Muscle layer of colon (tissue), 2 donors: Measurements from ENCODE around the gene STAC.

ENCODE experiments used
- H3K27ac ChIP-seq: one replicate; pipeline ENCODE4 v1.7.0; 2013; ENCODE audit warnings: low read depth, mild to moderate bottlenecking, low read length, moderate library complexity
- H3K27me3 ChIP-seq, 2 donors: one replicate each; pipeline ENCODE4 v1.7.0; 2013; ENCODE audit warnings: low read length in 2 of 2, mild to moderate bottlenecking in 2 of 2; ENCODE audit not compliant: insufficient read depth in 2 of 2, control insufficient read depth in 1 of 2
- H3K36me3 ChIP-seq: one replicate; pipeline ENCODE4 v1.7.0; 2013; ENCODE audit warnings: mild to moderate bottlenecking, low read length; ENCODE audit not compliant: insufficient read depth
- H3K4me1 ChIP-seq: one replicate; pipeline ENCODE4 v1.7.0; 2013; ENCODE audit warnings: mild to moderate bottlenecking, low read length; ENCODE audit not compliant: insufficient read depth
- H3K4me3 ChIP-seq, 2 donors: one replicate each; pipeline ENCODE4 v1.7.0; 2013; ENCODE audit warnings: low read length in 2 of 2, low read depth in 1 of 2, mild to moderate bottlenecking in 1 of 2, moderate library complexity in 1 of 2
- H3K9ac ChIP-seq: one replicate; pipeline ENCODE4 v1.7.0; 2013; ENCODE audit warnings: low read length
- H3K9me3 ChIP-seq: one replicate; pipeline ENCODE4 v1.7.0; 2013; ENCODE audit warnings: mild to moderate bottlenecking, low read length
- donor health status: abdominal sarcoma.
- donor health status: Adenocarcinoma of cecum.

STAC gene

DNA sequence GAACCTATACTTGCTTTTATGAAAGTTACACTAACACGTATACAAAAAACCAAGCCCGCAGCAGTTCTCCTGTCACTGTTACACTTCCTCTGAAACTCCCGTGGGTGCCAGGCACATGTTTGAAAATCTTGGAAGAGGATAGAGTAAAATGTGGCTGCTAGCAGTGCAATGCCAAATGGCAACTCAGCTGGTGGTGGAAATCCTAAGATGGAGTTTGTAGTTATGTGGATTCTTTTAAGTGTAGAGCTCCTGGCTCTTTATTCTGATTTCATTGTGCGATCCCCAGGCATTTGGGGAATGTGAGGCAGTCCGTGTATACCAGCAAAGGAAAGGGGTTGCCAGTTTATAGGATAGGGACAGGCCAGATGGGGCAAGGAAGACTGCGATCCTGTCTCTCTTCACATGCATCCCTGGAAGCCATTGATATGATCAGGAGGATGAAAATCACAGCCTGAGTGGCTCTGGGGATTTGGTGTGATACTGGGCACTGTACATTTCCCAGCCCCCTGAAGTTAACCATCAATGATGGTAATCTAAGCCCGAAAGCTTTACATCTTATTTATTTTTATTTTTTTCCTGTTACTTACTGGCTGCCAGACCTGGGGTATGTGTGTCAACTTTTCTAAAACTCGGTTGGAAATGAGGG lies 1.1 kb downstream of the STAC start:
- H3K9ac ChIP-seq = no peak overlapping the region
- H3K4me1 ChIP-seq = no peaks in the 10 kb centered on the region
- no peak overlapping the region for H3K27ac ChIP-seq

DNA sequence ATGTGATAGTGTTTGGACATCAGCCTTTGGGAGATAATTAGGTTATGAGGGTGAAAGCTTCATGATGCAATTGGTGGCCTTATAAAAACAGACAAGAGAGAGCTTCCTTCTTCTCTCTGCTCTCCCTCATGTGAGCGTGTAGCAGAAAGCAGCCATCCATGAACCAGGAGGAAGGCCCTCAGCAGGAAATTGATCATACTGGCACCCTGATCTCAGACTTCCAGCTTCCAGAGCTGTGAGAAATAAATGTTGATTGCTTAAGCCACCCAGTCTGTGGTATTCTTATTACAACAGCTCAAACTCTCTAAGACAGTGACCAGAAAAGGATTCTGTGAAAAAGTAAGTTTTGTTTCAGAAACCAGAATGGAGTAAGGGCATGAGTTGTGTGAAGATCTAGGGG lies 13.3 kb downstream of the STAC start:
- Histone ChIP-seq H3K36me3 (no peaks in the 10 kb centered on the region), H3K4me1 (no peaks in the 10 kb centered on the region), H3K27me3 (no peaks in the 10 kb centered on the region), H3K9me3 (no peaks in the 10 kb centered on the region), H3K9ac (no peak overlapping the region), H3K27ac (no peak overlapping the region), H3K4me3 (no peak overlapping the region)

More for the DNA sequence above, 1.1 kb downstream of the STAC start:
- Histone ChIP-seq H3K36me3 (no peaks in the 10 kb centered on the region), H3K27me3 (no peaks in the 10 kb centered on the region), H3K9me3 (no peaks in the 10 kb centered on the region), H3K4me3 (peak overlapping the region in 1 of 2 donors; percentile 68)

DNA sequence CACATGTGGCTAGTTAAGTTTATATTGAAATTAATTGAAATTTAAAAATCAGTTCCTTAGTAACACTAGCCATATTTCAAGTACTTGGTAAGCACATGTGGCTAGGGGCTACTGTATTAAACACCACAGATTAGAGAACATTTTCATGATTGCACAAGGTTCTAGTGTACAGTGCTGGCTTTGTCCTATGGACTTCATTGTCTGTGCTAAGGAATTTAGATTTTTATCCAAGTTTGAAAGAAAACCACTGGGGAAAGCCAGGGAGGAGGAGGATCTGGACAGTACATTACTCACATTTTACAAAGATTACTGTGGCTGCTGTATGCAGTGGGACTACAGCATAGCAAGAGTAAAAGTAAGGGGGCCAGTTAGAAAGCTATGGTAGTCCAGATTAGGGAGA lies 13.9 kb downstream of the STAC start:
- H3K4me3 ChIP-seq = no peak overlapping the region
- H3K9ac ChIP-seq = no peak overlapping the region
- H3K9me3 ChIP-seq = no peaks in the 10 kb centered on the region
- no peaks in the 10 kb centered on the region for H3K4me1 ChIP-seq
- H3K27me3 ChIP-seq = no peaks in the 10 kb centered on the region
- no peak overlapping the region for H3K27ac ChIP-seq
- no peaks in the 10 kb centered on the region for H3K36me3 ChIP-seq

DNA sequence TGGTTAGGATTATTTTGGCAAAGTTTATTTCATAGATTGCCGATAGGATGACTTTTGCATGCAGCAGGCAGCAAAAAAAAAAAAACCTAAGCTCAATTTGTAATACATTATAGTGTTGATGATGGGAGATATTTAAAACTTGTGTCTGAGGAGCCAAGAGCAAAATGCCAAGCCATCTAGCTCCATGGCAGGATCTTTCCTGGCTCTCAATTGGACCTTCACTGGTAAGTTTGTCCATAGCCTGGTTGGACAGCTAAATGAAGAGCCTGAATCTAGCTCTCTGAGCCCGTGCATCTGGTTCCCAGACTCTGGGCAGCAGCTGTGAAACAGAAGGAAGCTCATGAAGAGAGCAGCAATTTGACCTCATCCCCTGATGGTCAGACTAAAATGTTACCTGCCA lies 17.5 kb downstream of the STAC start:
- Histone ChIP-seq H3K27ac (no peak overlapping the region), H3K4me1 (no peaks in the 10 kb centered on the region), H3K9ac (no peak overlapping the region), H3K36me3 (no peaks in the 10 kb centered on the region), H3K9me3 (no peaks in the 10 kb centered on the region), H3K4me3 (no peak overlapping the region), H3K27me3 (no peaks in the 10 kb centered on the region)

DNA sequence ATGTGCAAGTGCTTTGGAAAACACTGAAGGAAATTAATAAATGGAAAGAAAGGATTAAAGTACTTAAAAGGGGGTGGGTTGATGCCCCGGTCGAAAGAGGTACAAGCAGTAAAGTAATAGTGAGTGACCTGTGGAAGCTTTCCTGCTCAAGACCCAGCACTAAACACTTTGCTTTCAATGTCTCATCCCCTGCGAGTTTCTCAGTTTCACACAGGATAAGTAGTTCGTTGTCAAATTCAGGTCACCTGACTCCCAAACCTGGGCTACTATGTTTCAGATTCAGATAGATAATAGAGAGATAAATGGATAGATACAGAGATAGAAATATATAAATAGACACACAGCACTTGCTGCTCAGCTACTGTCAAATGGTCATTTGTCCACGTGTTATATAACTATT lies 19.6 kb downstream of the STAC start:
- no peak overlapping the region for H3K27ac ChIP-seq
- no peaks in the 10 kb centered on the region for H3K36me3 ChIP-seq
- no peaks in the 10 kb centered on the region for H3K4me1 ChIP-seq
- no peak overlapping the region for H3K4me3 ChIP-seq
- H3K9ac ChIP-seq = no peak overlapping the region
- H3K27me3 ChIP-seq = no peaks in the 10 kb centered on the region
- H3K9me3 ChIP-seq = no peaks in the 10 kb centered on the region

DNA sequence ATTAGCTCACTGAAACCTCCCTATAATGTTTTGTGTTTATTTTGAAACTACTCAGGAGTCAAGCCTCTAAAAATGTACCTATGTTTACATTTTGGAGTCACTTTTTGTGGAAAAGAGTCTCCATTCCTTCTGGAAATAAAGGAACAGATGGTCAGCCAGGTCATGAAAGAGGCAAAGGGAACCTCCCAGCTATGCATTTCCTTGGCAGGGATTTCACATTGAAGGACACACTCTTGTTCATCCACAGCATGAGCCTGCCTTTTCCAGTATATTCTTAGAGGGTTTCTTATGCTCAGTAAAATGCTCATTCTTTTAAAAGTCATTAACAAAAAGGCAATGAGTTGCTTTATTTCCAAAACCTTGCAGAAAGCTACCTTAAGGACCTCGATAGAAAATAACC lies 20.8 kb downstream of the STAC start:
- no peaks in the 10 kb centered on the region for H3K4me1 ChIP-seq
- no peaks in the 10 kb centered on the region for H3K9me3 ChIP-seq
- H3K9ac ChIP-seq = no peak overlapping the region
- no peaks in the 10 kb centered on the region for H3K27me3 ChIP-seq
- no peaks in the 10 kb centered on the region for H3K36me3 ChIP-seq
- no peak overlapping the region for H3K27ac ChIP-seq
- no peak overlapping the region for H3K4me3 ChIP-seq

DNA sequence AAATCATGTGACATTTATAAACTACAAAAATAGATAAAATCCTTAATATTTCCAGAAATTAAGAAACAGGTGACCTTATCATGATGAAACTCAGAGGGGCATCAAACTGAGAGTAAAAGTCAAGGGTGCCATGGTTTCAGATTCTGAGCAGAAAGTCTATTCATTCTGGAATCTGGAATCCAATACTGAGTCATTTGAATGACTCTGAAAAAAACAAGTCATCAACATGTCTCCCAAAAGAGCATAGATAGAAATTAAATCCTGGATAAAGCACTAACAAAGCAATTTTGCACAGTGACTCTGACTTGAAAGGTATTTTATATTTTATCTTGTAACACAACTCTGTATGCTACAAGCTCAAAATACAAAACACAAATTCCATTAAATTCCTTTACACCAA lies 23.4 kb downstream of the STAC start:
- Histone ChIP-seq H3K9me3 (no peaks in the 10 kb centered on the region), H3K27me3 (no peaks in the 10 kb centered on the region), H3K9ac (no peak overlapping the region), H3K4me3 (no peak overlapping the region), H3K36me3 (no peaks in the 10 kb centered on the region), H3K4me1 (no peaks in the 10 kb centered on the region), H3K27ac (no peak overlapping the region)

DNA sequence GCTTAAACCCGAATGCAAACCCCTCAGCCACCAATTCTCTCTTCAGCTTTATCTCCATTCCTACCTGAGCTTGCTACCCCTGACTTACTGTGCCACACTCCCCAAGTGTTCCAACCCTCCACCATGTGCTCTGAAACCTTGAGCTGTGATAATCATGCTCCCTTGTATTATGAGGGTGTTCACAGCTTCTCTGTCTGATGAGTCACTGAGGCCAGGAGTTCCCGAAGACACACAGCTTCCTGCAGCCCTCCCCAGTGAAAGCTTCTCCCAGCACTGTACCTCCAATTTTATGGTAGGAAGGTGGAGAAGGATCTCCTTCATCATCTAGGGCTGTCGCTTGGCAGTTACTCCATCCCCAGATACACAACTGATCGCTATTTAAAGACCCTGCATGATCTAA lies 24.9 kb downstream of the STAC start:
- H3K4me1 ChIP-seq = no peaks in the 10 kb centered on the region
- H3K9ac ChIP-seq = no peak overlapping the region
- H3K27me3 ChIP-seq = no peaks in the 10 kb centered on the region
- no peaks in the 10 kb centered on the region for H3K9me3 ChIP-seq
- no peak overlapping the region for H3K27ac ChIP-seq
- H3K4me3 ChIP-seq = no peak overlapping the region
- H3K36me3 ChIP-seq = no peaks in the 10 kb centered on the region

DNA sequence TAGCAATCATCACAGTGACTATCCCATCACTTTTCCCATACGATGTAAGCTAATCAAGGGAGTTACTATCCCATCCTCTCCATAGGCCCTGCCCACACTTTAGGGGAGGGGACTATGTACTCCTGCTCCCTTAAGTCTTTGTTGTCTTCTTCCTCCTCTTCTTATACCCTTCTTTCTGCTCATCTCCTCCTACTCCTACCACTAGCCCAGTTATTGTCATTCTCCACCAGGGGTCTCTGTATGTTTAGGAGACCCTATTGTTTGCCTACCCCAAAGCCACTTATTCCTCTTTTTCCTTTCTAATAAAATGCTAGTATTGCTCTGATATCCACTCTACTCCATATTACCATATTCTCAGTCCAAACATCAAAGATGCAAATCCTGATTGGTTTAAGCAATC lies 27.8 kb downstream of the STAC start:
- H3K9me3 ChIP-seq = no peaks in the 10 kb centered on the region
- no peaks in the 10 kb centered on the region for H3K4me1 ChIP-seq
- no peak overlapping the region for H3K27ac ChIP-seq
- no peak overlapping the region for H3K4me3 ChIP-seq
- H3K27me3 ChIP-seq = no peaks in the 10 kb centered on the region
- no peaks in the 10 kb centered on the region for H3K36me3 ChIP-seq
- H3K9ac ChIP-seq = no peak overlapping the region

DNA sequence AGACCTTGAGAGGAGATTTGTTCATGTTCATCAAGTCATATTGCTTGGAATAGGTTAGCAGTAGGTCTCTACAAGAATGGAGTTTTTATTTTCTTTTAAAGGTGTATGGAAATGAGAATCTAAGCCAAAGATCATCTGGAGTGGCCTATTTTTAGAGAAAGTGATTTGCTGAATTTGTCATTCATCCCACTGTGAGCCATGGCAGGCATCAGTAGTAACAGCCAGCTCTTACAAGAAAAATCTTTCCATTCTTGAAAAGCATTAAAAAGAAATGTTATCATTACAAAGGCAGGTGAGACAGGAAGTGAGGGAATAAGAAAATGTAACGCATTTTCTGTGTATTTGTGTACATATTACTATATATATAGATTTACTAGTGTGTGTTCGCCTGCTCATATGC lies 29.6 kb downstream of the STAC start:
- Histone ChIP-seq H3K36me3 (no peaks in the 10 kb centered on the region), H3K9ac (no peak overlapping the region), H3K27ac (no peak overlapping the region), H3K9me3 (no peaks in the 10 kb centered on the region), H3K4me1 (no peaks in the 10 kb centered on the region), H3K4me3 (no peak overlapping the region), H3K27me3 (no peaks in the 10 kb centered on the region)

DNA sequence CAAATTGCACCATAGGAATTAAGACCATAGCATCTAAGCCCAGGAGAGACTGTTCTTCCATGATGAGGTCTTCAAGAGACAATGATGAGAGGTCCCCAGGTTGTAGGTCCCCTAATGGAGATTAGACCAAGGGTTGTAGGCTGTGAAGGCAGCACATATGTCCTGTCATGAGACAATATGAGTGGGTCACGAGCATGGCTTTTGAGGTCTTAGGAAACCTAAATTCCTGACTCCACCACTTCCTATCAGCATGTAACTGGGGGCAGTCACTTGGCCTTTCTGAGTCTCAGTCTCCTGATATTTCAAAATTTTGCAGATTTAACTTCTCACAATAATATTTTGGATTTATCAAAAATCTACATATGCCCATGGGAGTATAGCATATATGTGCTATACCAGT lies 31.3 kb downstream of the STAC start:
- Histone ChIP-seq H3K27ac (no peak overlapping the region), H3K36me3 (no peaks in the 10 kb centered on the region), H3K9me3 (no peaks in the 10 kb centered on the region), H3K9ac (no peak overlapping the region), H3K27me3 (no peaks in the 10 kb centered on the region), H3K4me3 (no peak overlapping the region), H3K4me1 (no peaks in the 10 kb centered on the region)

DNA sequence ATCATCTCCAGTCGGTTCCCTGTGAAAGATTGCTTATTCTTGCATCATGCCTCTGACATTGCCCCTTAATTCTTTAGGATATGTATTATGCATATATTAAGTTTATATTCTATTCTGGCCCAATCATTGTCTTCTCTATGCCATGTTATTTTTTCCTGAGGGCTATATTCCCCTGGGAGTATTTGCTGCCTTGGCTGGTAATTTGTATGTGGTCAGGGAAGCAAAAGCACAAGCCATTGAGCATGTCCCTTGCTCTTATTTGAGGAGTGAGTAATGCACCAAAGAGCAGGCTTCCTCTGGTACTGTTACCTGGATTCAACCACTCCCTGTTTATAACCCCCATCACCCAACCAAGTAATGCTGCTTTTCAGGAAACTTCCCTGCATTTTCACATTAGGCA lies 36.3 kb downstream of the STAC start:
- no peak overlapping the region for H3K4me3 ChIP-seq
- H3K27me3 ChIP-seq = no peaks in the 10 kb centered on the region
- no peak overlapping the region for H3K27ac ChIP-seq
- H3K36me3 ChIP-seq = no peaks in the 10 kb centered on the region
- no peak overlapping the region for H3K9ac ChIP-seq
- no peaks in the 10 kb centered on the region for H3K4me1 ChIP-seq
- H3K9me3 ChIP-seq = no peaks in the 10 kb centered on the region
